ENCODE measurements around the gene ERC1. TPM values are rescaled to one million over a fixed set of nuclear protein-coding genes. Genes with fewer than 3 reads are reported as not detected.

The ERC1 gene
- polyA plus RNA-seq, 2 of the 4 experiments (the other 2 are of a cell fraction), result 14.2 to 20.9 TPM

- FAIRE-seq, result no peak
- H3K4me3 ChIP-seq, result no peak overlapping the region
- POLR2A ChIA-PET, result no interaction called here
Measured at GRCh38 chr12:1534748-1535147, 543.7 kb downstream of the ERC1 start.

GRCh38 chr12:1536817-1537216 lies 545.8 kb downstream of the ERC1 start:
- ATAC-seq, result no peak
- DNase-seq (ENCODE audit: low read depth in 1 of 2, low spot score in 1 of 2), result no peak
- Histone ChIP-seq H3K4me3 (no peak overlapping the region), H3K9me3 (no peaks in the 10 kb centered on the region), H3K4me2 (no peak overlapping the region), H3K27ac (no peak overlapping the region), H3K4me1 (peaks cover 15% of the 10 kb centered on the region; the same call in 2 of the 3 replicates)
- WGBS (ENCODE audit: missing lambda C conversion rate), result 63% methylated on average over 4 of the region's 4 CpGs
- FAIRE-seq, result no peak
- ChIA-PET CTCF (interaction anchor here (1.3 to 2.1 kb wide), 3 partner anchors 17 to 419 kb away, joined by 3 to 9 read pairs (median 6); no protein-coding TSS in a partner anchor), POLR2A (no interaction called here)
- no peak for TF ChIP-seq PBX3 (IDR thresholded peaks at IDR 0.05)
- no peak for TF ChIP-seq ZNF302 (CRISPR knock-in tag; IDR thresholded peaks at IDR 0.05)
- TF ChIP-seq CHD4 (IDR thresholded peaks at IDR 0.05; ENCODE audit: borderline replicate concordance), result no peak
- TF ChIP-seq JUNB (IDR thresholded peaks at IDR 0.05), result no peak
- TF ChIP-seq BCL3 (IDR thresholded peaks at IDR 0.05), result no peak
- TF ChIP-seq TFCP2L1 (CRISPR knock-in tag; IDR thresholded peaks at IDR 0.05), result no peak
- no peak for TF ChIP-seq HOXB13 (CRISPR knock-in tag; IDR thresholded peaks at IDR 0.05; ENCODE audit: low read depth)
- no peak for TF ChIP-seq CHD2 (IDR thresholded peaks at IDR 0.05; ENCODE audit: low read length, partially characterized antibody)
- TF ChIP-seq NPAS2 (CRISPR knock-in tag; IDR thresholded peaks at IDR 0.05; ENCODE audit: borderline replicate concordance), result no peak
- TF ChIP-seq TP53 (CRISPR knock-in tag; IDR thresholded peaks at IDR 0.05), result no peak
- TF ChIP-seq HOXA7 (CRISPR knock-in tag; IDR thresholded peaks at IDR 0.05), result no peak
- TF ChIP-seq MAZ (IDR thresholded peaks at IDR 0.05; ENCODE audit: borderline replicate concordance, low read depth, low read length), result no peak
- no peak for TF ChIP-seq ZSCAN20 (CRISPR knock-in tag; IDR thresholded peaks at IDR 0.05)
- TF ChIP-seq ESRRA (IDR thresholded peaks at IDR 0.05; ENCODE audit: borderline replicate concordance, low read length), result no peak
- TF ChIP-seq RNF2 (IDR thresholded peaks at IDR 0.05; ENCODE audit: borderline replicate concordance, low read depth), result no peak
- no peak for TF ChIP-seq KDM1A (IDR thresholded peaks at IDR 0.05; ENCODE audit: low read depth)
- TF ChIP-seq MAFK (IDR thresholded peaks at IDR 0.05; ENCODE audit: partially characterized antibody), result no peak
- no peak for TF ChIP-seq EP300 (IDR thresholded peaks at IDR 0.05)
- TF ChIP-seq KDM5A (IDR thresholded peaks at IDR 0.05), result no peak
- no peak for TF ChIP-seq CTCF (IDR thresholded peaks at IDR 0.05)

More at GRCh38 chr12:1534748-1535147, 543.7 kb downstream of the ERC1 start:
- H3K27ac ChIP-seq, result no peak overlapping the region
- no peaks in the 10 kb centered on the region for H3K9me3 ChIP-seq
- DNase-seq (ENCODE audit: low read depth in 1 of 2, low spot score in 1 of 2) (no peak), ATAC-seq (no peak)
- H3K4me1 ChIP-seq, result 0 out of 3 replicates have a peak, but pooled peaks cover 6% of the 10 kb centered on the region
- 78% methylated on average over 3 of the region's 3 CpGs for WGBS (ENCODE audit: missing lambda C conversion rate)
- CTCF ChIA-PET, result interaction anchor here (1.1 to 3.8 kb wide), 3 partner anchors 10 to 965 kb away, joined by 3 to 18 read pairs (median 5); no protein-coding TSS in a partner anchor
- no peak for TF ChIP-seq HOXB13 (CRISPR knock-in tag; IDR thresholded peaks at IDR 0.05; ENCODE audit: low read depth)
- TF ChIP-seq ESRRA (IDR thresholded peaks at IDR 0.05; ENCODE audit: borderline replicate concordance, low read length), result no peak
- TF ChIP-seq BHLHE40 (IDR thresholded peaks at IDR 0.05; ENCODE audit: low read depth, low read length), result no peak
- no peak for TF ChIP-seq CEBPB (IDR thresholded peaks at IDR 0.05)
- no peak overlapping the region for H3K4me2 ChIP-seq
